GM19438 (cell line): Measurements from ENCODE around the gene ZC3H15.
"Not testable (repeated sequence)": the region's sequence is repeated elsewhere in the genome, so short reads cannot be mapped to it uniquely, and the experiment has no call there.

ENCODE experiments used
- ATAC-seq: cut with Tn5 transposase; IDR thresholded peaks from one replicate; pipeline ENCODE4 v1.9.1; 2021; ENCODE audit warnings: low read depth; ENCODE audit not compliant: unreplicated experiment

ZC3H15 gene

GRCh38 chr2:186485871-186486650 is at the start of gene ZC3H15:
TSS of gene ZC3H15 (plus strand) at chr2:186486260. CDS start at chr2:186486383, 123 bp downstream.
- peak; percentile 86 for ATAC-seq

- no peak for ATAC-seq
Observed at GRCh38 chr2:186437719-186438118, 48.3 kb upstream of the ZC3H15 start.

- not testable (repeated sequence) for ATAC-seq
Observed at GRCh38 chr2:186439673-186440095, 46.4 kb upstream of the ZC3H15 start.

GRCh38 chr2:186440506-186440905 is 45.6 kb upstream of the ZC3H15 start:
- no peak for ATAC-seq

- ATAC-seq = no peak
Observed at GRCh38 chr2:186442885-186443284, 43.2 kb upstream of the ZC3H15 start.

GRCh38 chr2:186443851-186444250 is 42.2 kb upstream of the ZC3H15 start:
- ATAC-seq = no peak

GRCh38 chr2:186445506-186445905 is 40.6 kb upstream of the ZC3H15 start:
- ATAC-seq = no peak

GRCh38 chr2:186455613-186456012 is 30.4 kb upstream of the ZC3H15 start:
- no peak for ATAC-seq

- no peak for ATAC-seq
Observed at GRCh38 chr2:186456941-186457340, 29.1 kb upstream of the ZC3H15 start.

GRCh38 chr2:186457908-186458307 is 28.2 kb upstream of the ZC3H15 start:
- ATAC-seq = no peak

- ATAC-seq = no peak
Observed at GRCh38 chr2:186459009-186459408, 27.1 kb upstream of the ZC3H15 start.

- peak; percentile 62 for ATAC-seq
Observed at GRCh38 chr2:186460465-186460864, 25.6 kb upstream of the ZC3H15 start.

GRCh38 chr2:186466743-186467142 is 19.3 kb upstream of the ZC3H15 start:
- no peak for ATAC-seq

GRCh38 chr2:186467421-186467820 is 18.6 kb upstream of the ZC3H15 start:
- ATAC-seq = no peak

GRCh38 chr2:186472722-186473493 is 13.2 kb upstream of the ZC3H15 start:
- ATAC-seq = not testable (repeated sequence)

GRCh38 chr2:186474239-186474638 is 11.8 kb upstream of the ZC3H15 start:
- not testable (repeated sequence) for ATAC-seq

GRCh38 chr2:186477790-186478189 is 8.3 kb upstream of the ZC3H15 start:
- ATAC-seq = no peak

GRCh38 chr2:186480991-186481390 is 5.1 kb upstream of the ZC3H15 start:
- ATAC-seq = no peak

- no peak for ATAC-seq
Observed at GRCh38 chr2:186484062-186484735, 1.9 kb upstream of the ZC3H15 start.

- ATAC-seq = no peak
Observed at GRCh38 chr2:186485576-186485870, 537 bp upstream of the ZC3H15 start.
